IMR-90 (cell line): ENCODE results near the gene FTO.

Experiments
- CEBPB ChIP-seq: IDR thresholded peaks from 2 replicates; pipeline ENCODE4 v1.6.1; 2012; ENCODE audit warnings: low read depth, low read length, improper control_type of control experiment
- CTCF ChIP-seq: conservative IDR thresholded peaks from 2 replicates; pipeline ENCODE4 v1.5.1; 2012; ENCODE audit warnings: mild to moderate bottlenecking, low read depth, low read length, improper control_type of control experiment
- ELK1 ChIP-seq: fragments of 150-350 bp; IDR thresholded peaks from 2 replicates; pipeline ENCODE4 v1.6.1; 2016; ENCODE audit warnings: low read depth, mild to moderate bottlenecking, low read length, moderate library complexity, borderline replicate concordance
- MAFK ChIP-seq: IDR thresholded peaks from 2 replicates; pipeline ENCODE4 v1.6.1; 2012; ENCODE audit warnings: low read depth, low read length, improper control_type of control experiment
- POLR2A ChIP-seq: IDR thresholded peaks from 2 replicates; pipeline ENCODE4 v1.6.1; 2012; ENCODE audit warnings: mild to moderate bottlenecking, low read depth, low read length
- RFX5 ChIP-seq: IDR thresholded peaks from 2 replicates; pipeline ENCODE4 v1.8.0; 2012; ENCODE audit warnings: low read depth, mild to moderate bottlenecking, low read length, moderate library complexity
- USF2 ChIP-seq: fragments of 150-350 bp; IDR thresholded peaks from 2 replicates; pipeline ENCODE4 v1.6.1; 2017; ENCODE audit warnings: mild to moderate bottlenecking, antibody characterized with exemption, low read length, low read depth

- TF ChIP-seq CEBPB (no peak), CTCF (no peak), RFX5 (no peak), POLR2A (no peak), ELK1 (no peak), USF2 (no peak), MAFK (no peak)
Measured at GRCh38 chr16:53766304-53767016, 62.5 kb downstream of the FTO start.
